ENCODE measurements around the gene SLC43A2. TPM values are rescaled to one million over a fixed set of nuclear protein-coding genes. Genes with fewer than 3 reads are reported as not detected.
A peak's percentile ranks its signal among the peaks of the same experiment; 100 is the strongest.

The SLC43A2 gene
- total RNA-seq, 1 experiment from 2014 or later = 11.0 TPM

DNA sequence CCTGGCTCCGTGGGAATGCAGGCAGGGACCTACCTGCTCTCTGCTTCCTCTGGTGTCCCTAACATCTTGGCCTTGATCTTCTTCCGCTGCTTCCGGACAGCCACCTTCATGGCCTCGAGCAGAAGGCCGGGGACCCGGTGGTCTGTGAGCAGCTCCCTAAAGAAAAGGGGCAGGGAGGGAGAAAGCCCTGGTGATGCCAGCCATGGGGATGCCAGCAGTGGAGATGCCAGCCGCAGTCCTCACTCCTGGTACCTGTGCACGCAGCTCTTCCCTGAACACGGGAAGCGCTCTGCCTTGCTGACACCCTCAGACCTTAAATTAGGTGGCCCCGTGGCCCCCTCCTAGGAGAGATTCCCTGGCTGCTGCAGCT lies 19.2 kb upstream of the SLC43A2 start:
- DNase-seq (ENCODE audit: low spot score) (no peak), ATAC-seq (no peak)
- Mint-ChIP-seq H3K4me3 (peak overlapping the region; percentile 72), H3K9me3 (no peaks in the 10 kb centered on the region), H3K4me1 (peaks cover 32% of the 10 kb centered on the region), H3K27ac (no peak overlapping the region), H3K36me3 (peaks cover 23% of the 10 kb centered on the region), H3K27me3 (ENCODE audit: low read depth) (peaks cover 6% of the 10 kb centered on the region)
- POLR2A ChIA-PET = interaction anchor here (1.2 to 2.3 kb wide), 2 partner anchors 19 to 62 kb away, joined by 4 to 12 read pairs; partner anchors contain the start of gene SLC43A2
- CTCF ChIA-PET = interaction anchor here (0.9 to 7.2 kb wide), 23 partner anchors 9 to 282 kb away, joined by 3 to 133 read pairs (median 9); partner anchors contain the start of genes INPP5K and SLC43A2
- no peak for TF ChIP-seq ZNF396 (CRISPR knock-in tag; IDR thresholded peaks at IDR 0.05; ENCODE audit: borderline replicate concordance)
- TF ChIP-seq, protein P1, sequence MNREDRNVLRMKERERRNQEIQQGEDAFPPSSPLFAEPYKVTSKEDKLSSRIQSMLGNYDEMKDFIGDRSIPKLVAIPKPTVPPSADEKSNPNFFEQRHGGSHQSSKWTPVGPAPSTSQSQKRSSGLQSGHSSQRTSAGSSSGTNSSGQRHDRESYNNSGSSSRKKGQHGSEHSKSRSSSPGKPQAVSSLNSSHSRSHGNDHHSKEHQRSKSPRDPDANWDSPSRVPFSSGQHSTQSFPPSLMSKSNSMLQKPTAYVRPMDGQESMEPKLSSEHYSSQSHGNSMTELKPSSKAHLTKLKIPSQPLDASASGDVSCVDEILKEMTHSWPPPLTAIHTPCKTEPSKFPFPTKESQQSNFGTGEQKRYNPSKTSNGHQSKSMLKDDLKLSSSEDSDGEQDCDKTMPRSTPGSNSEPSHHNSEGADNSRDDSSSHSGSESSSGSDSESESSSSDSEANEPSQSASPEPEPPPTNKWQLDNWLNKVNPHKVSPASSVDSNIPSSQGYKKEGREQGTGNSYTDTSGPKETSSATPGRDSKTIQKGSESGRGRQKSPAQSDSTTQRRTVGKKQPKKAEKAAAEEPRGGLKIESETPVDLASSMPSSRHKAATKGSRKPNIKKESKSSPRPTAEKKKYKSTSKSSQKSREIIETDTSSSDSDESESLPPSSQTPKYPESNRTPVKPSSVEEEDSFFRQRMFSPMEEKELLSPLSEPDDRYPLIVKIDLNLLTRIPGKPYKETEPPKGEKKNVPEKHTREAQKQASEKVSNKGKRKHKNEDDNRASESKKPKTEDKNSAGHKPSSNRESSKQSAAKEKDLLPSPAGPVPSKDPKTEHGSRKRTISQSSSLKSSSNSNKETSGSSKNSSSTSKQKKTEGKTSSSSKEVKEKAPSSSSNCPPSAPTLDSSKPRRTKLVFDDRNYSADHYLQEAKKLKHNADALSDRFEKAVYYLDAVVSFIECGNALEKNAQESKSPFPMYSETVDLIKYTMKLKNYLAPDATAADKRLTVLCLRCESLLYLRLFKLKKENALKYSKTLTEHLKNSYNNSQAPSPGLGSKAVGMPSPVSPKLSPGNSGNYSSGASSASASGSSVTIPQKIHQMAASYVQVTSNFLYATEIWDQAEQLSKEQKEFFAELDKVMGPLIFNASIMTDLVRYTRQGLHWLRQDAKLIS (CRISPR knock-in tag; IDR thresholded peaks at IDR 0.05; ENCODE audit: borderline replicate concordance) = no peak
- no peak for TF ChIP-seq GTF2I (CRISPR knock-in tag; conservative IDR thresholded peaks at IDR 0.05)
- TF ChIP-seq, protein P2, sequence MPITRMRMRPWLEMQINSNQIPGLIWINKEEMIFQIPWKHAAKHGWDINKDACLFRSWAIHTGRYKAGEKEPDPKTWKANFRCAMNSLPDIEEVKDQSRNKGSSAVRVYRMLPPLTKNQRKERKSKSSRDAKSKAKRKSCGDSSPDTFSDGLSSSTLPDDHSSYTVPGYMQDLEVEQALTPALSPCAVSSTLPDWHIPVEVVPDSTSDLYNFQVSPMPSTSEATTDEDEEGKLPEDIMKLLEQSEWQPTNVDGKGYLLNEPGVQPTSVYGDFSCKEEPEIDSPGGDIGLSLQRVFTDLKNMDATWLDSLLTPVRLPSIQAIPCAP (CRISPR knock-in tag; IDR thresholded peaks at IDR 0.05) = no peak
- TF ChIP-seq, protein P3, sequence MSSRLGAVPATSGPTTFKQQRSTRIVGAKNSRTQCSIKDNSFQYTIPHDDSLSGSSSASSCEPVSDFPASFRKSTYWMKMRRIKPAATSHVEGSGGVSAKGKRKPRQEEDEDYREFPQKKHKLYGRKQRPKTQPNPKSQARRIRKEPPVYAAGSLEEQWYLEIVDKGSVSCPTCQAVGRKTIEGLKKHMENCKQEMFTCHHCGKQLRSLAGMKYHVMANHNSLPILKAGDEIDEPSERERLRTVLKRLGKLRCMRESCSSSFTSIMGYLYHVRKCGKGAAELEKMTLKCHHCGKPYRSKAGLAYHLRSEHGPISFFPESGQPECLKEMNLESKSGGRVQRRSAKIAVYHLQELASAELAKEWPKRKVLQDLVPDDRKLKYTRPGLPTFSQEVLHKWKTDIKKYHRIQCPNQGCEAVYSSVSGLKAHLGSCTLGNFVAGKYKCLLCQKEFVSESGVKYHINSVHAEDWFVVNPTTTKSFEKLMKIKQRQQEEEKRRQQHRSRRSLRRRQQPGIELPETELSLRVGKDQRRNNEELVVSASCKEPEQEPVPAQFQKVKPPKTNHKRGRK (CRISPR knock-in tag; IDR thresholded peaks at IDR 0.05; ENCODE audit: borderline replicate concordance) = no peak
- TF ChIP-seq JUN (CRISPR knock-in tag; IDR thresholded peaks at IDR 0.05) = no peak
- TF ChIP-seq ZNF416 (CRISPR knock-in tag; IDR thresholded peaks at IDR 0.05) = no peak
- TF ChIP-seq ZNF121 (CRISPR knock-in tag; IDR thresholded peaks at IDR 0.05) = no peak
- no peak for TF ChIP-seq FOXJ3 (CRISPR knock-in tag; IDR thresholded peaks at IDR 0.05; ENCODE audit: borderline replicate concordance)

DNA sequence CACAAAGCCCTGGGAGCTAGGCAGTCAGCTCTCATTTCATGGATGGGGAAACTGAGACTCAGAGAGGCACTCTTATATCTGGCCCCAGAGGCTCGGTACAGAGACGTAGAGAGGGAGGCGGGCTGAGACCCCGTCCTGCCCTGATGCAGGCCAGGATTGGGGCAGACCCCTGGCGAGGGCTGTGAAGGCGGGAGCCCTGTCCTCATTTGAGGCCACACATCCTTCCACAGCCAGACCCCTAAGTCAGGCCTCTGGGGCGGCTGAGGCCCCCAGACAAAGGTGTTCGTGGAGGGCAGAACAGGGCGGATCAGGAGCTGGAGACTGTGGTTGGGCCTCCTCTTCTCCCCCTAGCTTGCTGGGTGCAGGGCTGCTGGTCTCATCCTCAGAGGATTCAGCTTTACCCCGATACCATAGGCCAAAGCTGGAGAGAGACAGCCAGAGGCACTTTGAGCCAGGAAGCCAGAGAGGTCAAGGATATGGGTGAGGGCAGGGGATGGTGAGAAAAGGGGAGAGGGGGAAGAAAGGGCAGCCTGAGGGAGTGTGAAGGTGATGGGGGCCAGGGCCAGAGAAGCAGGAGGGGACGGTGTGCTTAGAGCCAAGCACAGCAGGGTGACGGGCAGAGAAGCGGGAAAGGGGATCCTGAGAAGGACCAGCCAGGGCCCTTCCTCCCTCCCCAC lies 17.7 kb upstream of the SLC43A2 start:
- ChIA-PET POLR2A (interaction anchor here (0.6 to 1.0 kb wide), 3 partner anchors 13 to 71 kb away, joined by 3 read pairs; no protein-coding TSS in a partner anchor), CTCF (interaction anchor here (1.0 to 7.2 kb wide), 3 partner anchors 18 to 113 kb away, joined by 3 to 133 read pairs (median 40); partner anchors contain the start of gene SLC43A2)
- DNase-seq (ENCODE audit: low spot score) (no peak), ATAC-seq (no peak)
- no peak for TF ChIP-seq ZBTB21 (CRISPR knock-in tag; IDR thresholded peaks at IDR 0.05; ENCODE audit: borderline replicate concordance)
- TF ChIP-seq, protein P4, sequence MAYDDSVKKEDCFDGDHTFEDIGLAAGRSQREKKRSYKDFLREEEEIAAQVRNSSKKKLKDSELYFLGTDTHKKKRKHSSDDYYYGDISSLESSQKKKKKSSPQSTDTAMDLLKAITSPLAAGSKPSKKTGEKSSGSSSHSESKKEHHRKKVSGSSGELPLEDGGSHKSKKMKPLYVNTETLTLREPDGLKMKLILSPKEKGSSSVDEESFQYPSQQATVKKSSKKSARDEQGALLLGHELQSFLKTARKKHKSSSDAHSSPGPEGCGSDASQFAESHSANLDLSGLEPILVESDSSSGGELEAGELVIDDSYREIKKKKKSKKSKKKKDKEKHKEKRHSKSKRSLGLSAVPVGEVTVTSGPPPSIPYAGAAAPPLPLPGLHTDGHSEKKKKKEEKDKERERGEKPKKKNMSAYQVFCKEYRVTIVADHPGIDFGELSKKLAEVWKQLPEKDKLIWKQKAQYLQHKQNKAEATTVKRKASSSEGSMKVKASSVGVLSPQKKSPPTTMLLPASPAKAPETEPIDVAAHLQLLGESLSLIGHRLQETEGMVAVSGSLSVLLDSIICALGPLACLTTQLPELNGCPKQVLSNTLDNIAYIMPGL (CRISPR knock-in tag; IDR thresholded peaks at IDR 0.05) = 0 out of 2 replicates have a peak, but pooled peaks have one; percentile 20
- Mint-ChIP-seq H3K4me1 (peaks cover 32% of the 10 kb centered on the region), H3K36me3 (peaks cover 8% of the 10 kb centered on the region), H3K27ac (no peak overlapping the region), H3K27me3 (ENCODE audit: low read depth) (peaks cover 6% of the 10 kb centered on the region), H3K9me3 (no peaks in the 10 kb centered on the region), H3K4me3 (no peak overlapping the region)
